H1 (cell line): ENCODE measurements around the gene SH2D4B. TPM values are rescaled to one million over a fixed set of nuclear protein-coding genes. Genes with fewer than 3 reads are reported as not detected.

Source experiments
- ATF3 ChIP-seq: IDR thresholded peaks from 2 replicates; pipeline ENCODE4 v1.6.1; 2011; ENCODE audit warnings: low read depth, mild to moderate bottlenecking, low read length; ENCODE audit not compliant: insufficient read depth
- BACH1 ChIP-seq: IDR thresholded peaks from 2 replicates; pipeline ENCODE4 v1.6.1; 2012; ENCODE audit warnings: low read length, improper control_type of control experiment
- CHD7 ChIP-seq: fragments of 300-600 bp; sonication (generic); IDR thresholded peaks from 2 replicates; pipeline ENCODE4 v1.7.1; 2012; ENCODE audit warnings: low read length, moderate library complexity, mild to moderate bottlenecking, inconsistent platforms; ENCODE audit not compliant: insufficient replicate concordance
- CTCF ChIP-seq, 3 experiments: IDR thresholded peaks; 1 replicate in 2 of 3; 2 replicates in 1 of 3; pipeline versions ENCODE4 v1.5.1 to v1.6.1; 2011; ENCODE audit warnings: low read length in 3 of 3, mild to moderate bottlenecking in 3 of 3, inconsistent platforms in 2 of 3, low read depth in 1 of 3, moderate library complexity in 1 of 3; ENCODE audit not compliant: insufficient read depth in 1 of 3; ENCODE audit errors: control extremely low read depth in 1 of 3
- TCF12 ChIP-seq: IDR thresholded peaks from 2 replicates; pipeline ENCODE4 v1.6.1; 2011; ENCODE audit warnings: low read depth, mild to moderate bottlenecking, low read length
- polyA plus RNA-seq, 7 experiments: library from polyadenylated mRNA; depleted of rRNA in 3 of 7; stranded (reverse) in 5 of 7; unstranded in 2 of 7; fragments of >200 nt in 5 of 7; fragments of 200-250 nt in 2 of 7; gene quantifications; 1 replicate in 5 of 7; 2 replicates in 1 of 7; 4 replicates in 1 of 7; pipeline versions ENCODE4 v1.2.1 to v1.2.3, GENCODE V29; 2011 to 2013; ENCODE audit warnings: missing spikeins in 2 of 7, mixed read lengths in 2 of 7
- total RNA-seq: library from RNA; stranded (reverse); fragmentation: NEBNext Ultra II Directional; extraction: Animal tissue kit (Norgen Biotek cat#: 25700); gene quantifications from 2 replicates; pipeline ENCODE4 v1.2.1, GENCODE V29; 2021

Gene SH2D4B
- total and polyA plus RNA-seq, 2 of the 8 experiments (the other 6 are each of a cell fraction or from before 2014, with no cell fraction given), result 0.06 to 0.13 TPM

GRCh38 chr10:80502621-80503583 lies 34.8 kb upstream of the SH2D4B start (continued):
- TF ChIP-seq CHD7 (no peak), BACH1 (no peak), TCF12 (no peak), ATF3 (no peak), CTCF (IDR thresholded peaks at IDR 0.05; ENCODE audit: control extremely low read depth in 1 of 3, insufficient read depth in 1 of 3, low read depth in 1 of 3, low read length in 3 of 3) (no peak)
- TF ChIP-seq, all 59 proteins: peak for 0
